Dendritic cell treated with granulocyte-macrophage colony-stimulating factor and Interleukin-4, amounts not matched to agents 40 ng/mL and 50 ng/mL, for 4 days (primary cell): Measurements from ENCODE around the gene CIDEC.
"Not testable (repeated sequence)": the region's sequence is repeated elsewhere in the genome, so short reads cannot be mapped to it uniquely, and the experiment has no call there.

Experiments
- H3K27ac Mint-ChIP-seq: one replicate; pipeline ENCODE4 v1.8.0; 2022; ENCODE audit warnings: mild to moderate bottlenecking, mixed read lengths
- H3K27me3 Mint-ChIP-seq: one replicate; pipeline ENCODE4 v1.8.0; 2022; ENCODE audit warnings: mild to moderate bottlenecking, mixed read lengths
- H3K36me3 Mint-ChIP-seq: one replicate; pipeline ENCODE4 v1.8.0; 2022; ENCODE audit warnings: low read depth, mixed read lengths
- H3K4me1 Mint-ChIP-seq: one replicate; pipeline ENCODE4 v1.8.0; 2022; ENCODE audit warnings: low read depth, mixed read lengths
- H3K4me3 Mint-ChIP-seq: one replicate; pipeline ENCODE4 v1.8.0; 2022; ENCODE audit warnings: mild to moderate bottlenecking, moderate library complexity, mixed read lengths
- H3K9me3 Mint-ChIP-seq: one replicate; pipeline ENCODE4 v1.8.0; 2022; ENCODE audit warnings: mixed read lengths
- intact Hi-C: fragments of 100-400 bp; cut with micrococcal nuclease; formaldehyde crosslinking; loops from one replicate; pipeline ENCODE4 v1.15.0; 2022

CIDEC gene

DNA sequence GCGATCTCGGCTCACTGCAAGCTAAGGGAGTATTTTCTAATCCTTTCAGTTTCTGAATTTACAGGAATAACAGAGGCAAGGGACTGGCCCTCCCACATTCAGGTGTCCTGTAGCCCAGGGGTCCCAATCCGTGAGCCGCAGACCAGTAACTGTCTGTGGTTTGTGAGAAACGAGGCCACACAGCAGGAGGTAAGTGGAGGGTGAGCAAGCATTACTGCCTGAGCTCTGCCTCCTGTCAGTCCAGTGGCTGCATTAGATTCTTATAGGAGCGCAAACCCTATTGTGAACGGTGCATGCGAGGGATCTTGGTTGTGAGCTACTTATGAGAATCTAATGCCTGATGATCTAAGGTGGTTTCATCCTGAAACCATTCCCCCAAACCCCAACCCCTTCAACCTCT lies 31.8 kb upstream of the CIDEC start:
- peaks cover 49% of the 10 kb centered on the region for H3K4me1 Mint-ChIP-seq
- no peak overlapping the region for H3K27ac Mint-ChIP-seq
- H3K9me3 Mint-ChIP-seq, result no peaks in the 10 kb centered on the region
- intact Hi-C loops, result loop anchor here (10.0 kb wide), 1 partner anchor 207 kb away; the partner anchor contains the start of gene CPNE9
- H3K27me3 Mint-ChIP-seq, result peaks cover 3% of the 10 kb centered on the region
- H3K36me3 Mint-ChIP-seq, result no peaks in the 10 kb centered on the region
- H3K4me3 Mint-ChIP-seq, result no peak overlapping the region

GRCh38 chr3:9909221-9910013 lies 29.4 kb upstream of the CIDEC start:
- H3K27ac Mint-ChIP-seq, result no peak overlapping the region
- no peaks in the 10 kb centered on the region for H3K9me3 Mint-ChIP-seq
- peaks cover 32% of the 10 kb centered on the region for H3K4me1 Mint-ChIP-seq
- H3K36me3 Mint-ChIP-seq, result no peaks in the 10 kb centered on the region
- intact Hi-C loops, result loop anchor here (10.0 kb wide), 1 partner anchor 205 kb away; the partner anchor contains the start of gene CPNE9
- H3K4me3 Mint-ChIP-seq, result no peak overlapping the region
- peaks cover 3% of the 10 kb centered on the region for H3K27me3 Mint-ChIP-seq

GRCh38 chr3:9908286-9908685 lies 28.2 kb upstream of the CIDEC start:
- peaks cover 3% of the 10 kb centered on the region for H3K27me3 Mint-ChIP-seq
- no peaks in the 10 kb centered on the region for H3K9me3 Mint-ChIP-seq
- H3K4me1 Mint-ChIP-seq, result peaks cover 36% of the 10 kb centered on the region
- no peak overlapping the region for H3K27ac Mint-ChIP-seq
- intact Hi-C loops, result no loop called here
- H3K36me3 Mint-ChIP-seq, result no peaks in the 10 kb centered on the region
- no peak overlapping the region for H3K4me3 Mint-ChIP-seq

GRCh38 chr3:9906480-9906879 lies 26.4 kb upstream of the CIDEC start:
- no peaks in the 10 kb centered on the region for H3K9me3 Mint-ChIP-seq
- H3K4me3 Mint-ChIP-seq, result no peak overlapping the region
- no peaks in the 10 kb centered on the region for H3K36me3 Mint-ChIP-seq
- no peaks in the 10 kb centered on the region for H3K27me3 Mint-ChIP-seq
- H3K27ac Mint-ChIP-seq, result no peak overlapping the region
- H3K4me1 Mint-ChIP-seq, result peaks cover 40% of the 10 kb centered on the region
- intact Hi-C loops, result no loop called here

- peak overlapping the region; percentile 26 for H3K27ac Mint-ChIP-seq
- intact Hi-C loops, result no loop called here
- H3K27me3 Mint-ChIP-seq, result no peaks in the 10 kb centered on the region
- no peaks in the 10 kb centered on the region for H3K36me3 Mint-ChIP-seq
- H3K4me3 Mint-ChIP-seq, result no peak overlapping the region
- peaks cover 30% of the 10 kb centered on the region for H3K4me1 Mint-ChIP-seq
- H3K9me3 Mint-ChIP-seq, result no peaks in the 10 kb centered on the region
Measured at GRCh38 chr3:9903904-9904303, 23.9 kb upstream of the CIDEC start.

DNA sequence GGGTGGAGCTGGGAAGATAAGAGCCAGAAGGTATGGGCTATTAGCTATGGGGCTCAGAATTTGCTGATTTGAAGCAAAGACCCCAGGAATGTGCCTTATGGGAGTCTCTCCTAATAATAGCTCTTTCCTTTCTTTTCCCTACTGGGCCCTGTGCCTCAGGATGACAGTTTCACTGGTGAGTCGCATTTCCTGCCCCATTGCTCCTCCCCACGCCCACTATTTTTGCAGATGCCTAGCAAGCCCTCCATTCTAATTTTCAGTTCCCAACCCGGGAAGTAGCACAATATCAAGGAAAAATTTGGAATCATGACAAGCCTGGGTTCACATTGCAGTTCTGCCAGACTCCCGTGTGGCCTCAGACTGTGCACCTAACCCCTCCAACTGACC lies 23.2 kb upstream of the CIDEC start:
- Mint-ChIP-seq H3K4me1 (peaks cover 36% of the 10 kb centered on the region), H3K36me3 (no peaks in the 10 kb centered on the region), H3K27me3 (no peaks in the 10 kb centered on the region), H3K9me3 (no peaks in the 10 kb centered on the region), H3K27ac (peak overlapping the region; percentile 26), H3K4me3 (no peak overlapping the region)
- intact Hi-C loops, result no loop called here

- H3K9me3 Mint-ChIP-seq, result no peaks in the 10 kb centered on the region
- H3K27me3 Mint-ChIP-seq, result no peaks in the 10 kb centered on the region
- H3K36me3 Mint-ChIP-seq, result no peaks in the 10 kb centered on the region
- peak within 1 kb of the TSS; percentile 26 for H3K27ac Mint-ChIP-seq
- intact Hi-C loops, result no loop called here
- H3K4me3 Mint-ChIP-seq, result no peak within 1 kb of the TSS
- H3K4me1 Mint-ChIP-seq, result peaks cover 40% of the 10 kb centered on the region
Measured at GRCh38 chr3:9902372-9903237, 22.6 kb upstream of the CIDEC start, which contains the start of gene IL17RE. TSS of gene IL17RE (plus strand) at chr3:9902848. CDS start at chr3:9902933, 85 bp downstream.

DNA sequence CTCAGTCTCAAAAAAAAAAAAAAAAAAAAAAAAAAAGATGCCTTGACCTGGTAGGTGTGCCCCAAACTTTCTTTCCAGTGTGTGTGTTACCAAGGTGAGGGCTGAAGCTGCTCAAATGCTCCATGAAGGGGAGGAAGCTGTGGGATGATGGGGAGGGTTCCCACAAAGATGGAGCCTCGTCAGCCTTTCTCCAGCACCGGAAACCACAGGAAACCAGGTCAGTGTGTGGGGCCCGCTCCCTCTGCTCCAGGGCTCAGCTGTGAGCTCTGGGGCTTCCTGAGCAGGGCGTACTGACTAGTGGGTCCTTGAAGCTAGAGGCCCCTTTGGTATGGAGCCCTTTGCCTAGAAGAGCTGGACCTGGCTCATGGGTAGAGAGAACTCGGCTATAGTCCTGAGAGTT lies 21.9 kb upstream of the CIDEC start:
- H3K4me3 Mint-ChIP-seq, result no peak overlapping the region
- H3K27me3 Mint-ChIP-seq, result no peaks in the 10 kb centered on the region
- intact Hi-C loops, result no loop called here
- H3K9me3 Mint-ChIP-seq, result no peaks in the 10 kb centered on the region
- H3K36me3 Mint-ChIP-seq, result no peaks in the 10 kb centered on the region
- peaks cover 40% of the 10 kb centered on the region for H3K4me1 Mint-ChIP-seq
- H3K27ac Mint-ChIP-seq, result peak overlapping the region; percentile 16

- H3K36me3 Mint-ChIP-seq, H3K27me3 Mint-ChIP-seq, intact Hi-C loops, H3K9me3 Mint-ChIP-seq, H3K4me3 Mint-ChIP-seq, H3K27ac Mint-ChIP-seq: not testable (repeated sequence)
- H3K4me1 Mint-ChIP-seq, result peaks cover 40% of the 10 kb centered on the region
Measured at GRCh38 chr3:9900965-9901415, 20.9 kb upstream of the CIDEC start.

- Mint-ChIP-seq H3K36me3 (peaks cover 8% of the 10 kb centered on the region), H3K4me1 (peaks cover 40% of the 10 kb centered on the region), H3K9me3 (no peaks in the 10 kb centered on the region), H3K4me3 (no peak overlapping the region), H3K27ac (peak overlapping the region; percentile 52), H3K27me3 (no peaks in the 10 kb centered on the region)
- intact Hi-C loops, result no loop called here
Measured at GRCh38 chr3:9899289-9899791, 19.3 kb upstream of the CIDEC start.

- Mint-ChIP-seq H3K9me3 (no peaks in the 10 kb centered on the region), H3K4me3 (no peak overlapping the region), H3K36me3 (peaks cover 8% of the 10 kb centered on the region), H3K27ac (peak overlapping the region; percentile 52), H3K4me1 (peaks cover 37% of the 10 kb centered on the region), H3K27me3 (no peaks in the 10 kb centered on the region)
- intact Hi-C loops, result no loop called here
Measured at GRCh38 chr3:9898467-9899241, 18.6 kb upstream of the CIDEC start.

- Mint-ChIP-seq H3K27me3 (no peaks in the 10 kb centered on the region), H3K36me3 (peaks cover 15% of the 10 kb centered on the region), H3K27ac (peak overlapping the region; percentile 18), H3K4me3 (no peak overlapping the region), H3K4me1 (peaks cover 33% of the 10 kb centered on the region), H3K9me3 (no peaks in the 10 kb centered on the region)
- intact Hi-C loops, result no loop called here
Measured at GRCh38 chr3:9897408-9898372, 17.6 kb upstream of the CIDEC start.
